ENCODE results near the gene FBN3. TPM values are rescaled to one million over a fixed set of nuclear protein-coding genes. Genes with fewer than 3 reads are reported as not detected.

Gene FBN3
- total RNA-seq, 1 donor from 2014 or later, result 4.2 TPM

DNA sequence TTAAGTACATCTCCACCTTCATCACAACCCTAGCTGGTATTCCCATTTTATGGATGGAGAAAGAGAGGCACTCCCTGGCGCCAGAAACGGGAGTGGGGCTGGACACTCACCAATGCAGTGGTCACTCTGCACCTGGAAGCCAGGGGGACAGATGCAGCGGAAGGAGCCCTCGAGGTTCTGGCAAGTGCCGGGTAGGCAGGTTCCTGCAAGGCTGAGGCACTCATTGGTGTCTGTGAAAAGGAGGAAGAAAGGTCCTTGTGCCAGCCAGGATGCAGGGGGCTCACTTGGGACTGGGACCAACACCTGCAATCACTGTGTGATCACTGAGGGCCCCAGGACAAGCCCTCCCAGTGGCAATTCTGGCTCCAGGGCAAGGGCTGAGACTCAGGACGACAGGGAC, 55.1 kb downstream of the FBN3 start:
- Histone ChIP-seq H3K4me1 (ENCODE audit: control insufficient read depth in 3 of 3, insufficient read depth in 3 of 3, low read length in 3 of 3) (no peaks in the 10 kb centered on the region), H3K4me3 (ENCODE audit: low read length in 3 of 3) (no peak overlapping the region), H3K9ac (ENCODE audit: low read depth in 1 of 3, low read length in 3 of 3) (no peak overlapping the region), H3K9me3 (ENCODE audit: control insufficient read depth in 3 of 3, low read length in 3 of 3) (peaks cover 16 to 26% (median 26%) of the 10 kb centered on the region in 3 donors), H3K27ac (ENCODE audit: low read depth, low read length) (no peak overlapping the region), H3K36me3 (ENCODE audit: control insufficient read depth in 3 of 3, insufficient read depth in 3 of 3, low read length in 3 of 3) (peaks cover 0 to 2% (median 0%) of the 10 kb centered on the region in 3 donors), H3K27me3 (ENCODE audit: control insufficient read depth in 3 of 3, insufficient read depth in 3 of 3, low read length in 3 of 3) (no peaks in the 10 kb centered on the region)

DNA sequence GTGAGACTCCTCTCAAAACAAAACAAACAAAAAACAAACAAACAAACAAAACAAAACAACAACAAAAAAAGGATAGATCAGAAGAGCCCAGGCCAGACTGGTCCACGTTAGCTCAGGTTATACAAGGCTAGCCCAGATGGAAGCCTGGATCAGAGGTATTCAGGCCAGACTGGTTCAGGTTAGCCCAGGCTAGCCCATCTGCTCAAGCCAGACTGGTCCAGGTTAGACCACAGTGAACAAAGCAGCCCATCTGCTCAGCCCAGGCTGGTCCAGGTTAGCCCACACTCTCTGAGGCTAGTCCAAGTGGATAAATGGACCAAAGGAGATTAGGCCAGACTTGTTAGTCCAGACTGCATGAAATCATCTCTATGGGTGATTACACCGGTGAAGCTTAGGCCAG, 55.7 kb downstream of the FBN3 start:
- Histone ChIP-seq H3K9me3 (ENCODE audit: control insufficient read depth in 3 of 3, low read length in 3 of 3) (peaks cover 16 to 26% (median 26%) of the 10 kb centered on the region in 3 donors), H3K4me1 (ENCODE audit: control insufficient read depth in 3 of 3, insufficient read depth in 3 of 3, low read length in 3 of 3) (no peaks in the 10 kb centered on the region), H3K36me3 (ENCODE audit: control insufficient read depth in 3 of 3, insufficient read depth in 3 of 3, low read length in 3 of 3) (peaks cover 0 to 2% (median 0%) of the 10 kb centered on the region in 3 donors), H3K9ac (ENCODE audit: low read depth in 1 of 3, low read length in 3 of 3) (no peak overlapping the region), H3K27me3 (ENCODE audit: control insufficient read depth in 3 of 3, insufficient read depth in 3 of 3, low read length in 3 of 3) (no peaks in the 10 kb centered on the region), H3K4me3 (ENCODE audit: low read length in 3 of 3) (no peak overlapping the region), H3K27ac (ENCODE audit: low read depth, low read length) (no peak overlapping the region)

DNA sequence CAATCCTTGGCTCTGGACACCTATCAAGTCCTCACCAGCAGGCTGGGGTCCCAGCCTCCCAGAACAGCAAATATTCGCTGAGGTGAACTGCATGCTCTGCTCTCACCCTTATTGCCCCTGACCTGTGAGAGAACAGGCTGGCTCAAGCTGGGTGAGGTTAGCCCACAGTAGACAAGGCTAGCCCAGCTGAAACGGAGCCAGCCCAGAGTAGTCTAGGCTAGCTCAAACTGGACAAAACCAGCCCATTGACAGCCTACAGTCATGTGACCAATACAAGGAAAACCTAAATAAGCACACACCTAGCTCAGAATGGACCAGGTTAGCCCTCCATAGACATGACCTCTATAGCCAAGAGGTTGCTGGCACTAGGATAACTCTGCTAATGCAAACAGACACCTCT, 58.4 kb downstream of the FBN3 start:
- peaks cover 8 to 19% (median 18%) of the 10 kb centered on the region in 3 donors for H3K9me3 ChIP-seq (ENCODE audit: control insufficient read depth in 3 of 3, low read length in 3 of 3)
- H3K27ac ChIP-seq (ENCODE audit: low read depth, low read length), result no peak overlapping the region
- no peak overlapping the region for H3K4me3 ChIP-seq (ENCODE audit: low read length in 3 of 3)
- no peak overlapping the region for H3K9ac ChIP-seq (ENCODE audit: low read depth in 1 of 3, low read length in 3 of 3)
- H3K27me3 ChIP-seq (ENCODE audit: control insufficient read depth in 3 of 3, insufficient read depth in 3 of 3, low read length in 3 of 3), result no peaks in the 10 kb centered on the region
- H3K4me1 ChIP-seq (ENCODE audit: control insufficient read depth in 3 of 3, insufficient read depth in 3 of 3, low read length in 3 of 3), result no peaks in the 10 kb centered on the region
- H3K36me3 ChIP-seq (ENCODE audit: control insufficient read depth in 3 of 3, insufficient read depth in 3 of 3, low read length in 3 of 3), result peaks cover 0 to 2% (median 0%) of the 10 kb centered on the region in 3 donors

DNA sequence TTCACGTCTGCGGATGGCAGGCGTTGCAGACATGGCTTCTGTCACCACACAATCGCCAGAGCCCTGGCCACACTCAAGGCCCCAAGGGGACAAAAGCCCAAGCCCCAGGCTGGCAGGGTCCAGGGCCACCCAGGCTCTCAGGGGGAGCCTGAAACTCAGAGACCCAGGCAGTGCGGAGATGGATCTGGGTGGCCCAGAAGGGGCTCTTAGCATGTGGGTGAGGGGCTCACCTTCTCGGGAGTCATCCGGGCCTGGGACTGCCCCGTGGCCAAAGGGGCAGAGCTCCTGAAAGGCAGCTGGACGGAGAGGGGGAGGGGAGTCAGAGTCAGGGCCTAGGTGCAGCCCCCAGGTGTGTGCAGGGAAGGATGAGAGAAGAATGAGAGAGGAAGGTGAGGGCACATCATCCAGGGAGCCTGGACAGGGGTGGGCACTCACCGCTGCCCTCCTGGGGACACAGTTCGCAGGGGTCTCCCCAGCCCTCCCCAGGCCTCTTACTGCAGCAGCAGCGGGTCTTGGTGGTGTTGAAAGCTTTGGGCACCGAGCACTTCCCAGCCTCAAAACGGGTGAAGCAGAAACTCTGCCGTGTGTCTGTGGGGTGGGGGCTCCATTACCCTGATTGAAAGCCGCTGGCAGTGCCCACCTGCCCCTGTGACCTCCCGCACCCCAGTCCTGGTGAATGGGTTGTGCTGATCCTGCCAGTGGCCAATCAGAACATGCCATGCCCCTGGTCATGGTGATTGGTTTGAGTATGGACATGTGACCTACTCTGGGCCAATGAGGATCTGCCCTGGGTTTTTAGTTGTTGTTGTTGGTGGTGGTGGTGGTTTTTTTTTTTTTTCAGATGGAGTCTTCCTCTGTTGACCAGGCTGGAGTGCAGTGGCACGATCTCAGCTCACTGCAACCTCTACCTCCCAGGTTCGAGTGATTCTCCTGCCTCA, 59.5 kb downstream of the FBN3 start:
- Histone ChIP-seq H3K27me3 (ENCODE audit: control insufficient read depth in 3 of 3, insufficient read depth in 3 of 3, low read length in 3 of 3) (no peaks in the 10 kb centered on the region), H3K9me3 (ENCODE audit: control insufficient read depth in 3 of 3, low read length in 3 of 3) (peaks cover 1 to 12% (median 9%) of the 10 kb centered on the region in 3 donors), H3K9ac (ENCODE audit: low read depth in 1 of 3, low read length in 3 of 3) (no peak overlapping the region), H3K27ac (ENCODE audit: low read depth, low read length) (no peak overlapping the region), H3K4me1 (ENCODE audit: control insufficient read depth in 3 of 3, insufficient read depth in 3 of 3, low read length in 3 of 3) (no peaks in the 10 kb centered on the region), H3K4me3 (ENCODE audit: low read length in 3 of 3) (no peak overlapping the region), H3K36me3 (ENCODE audit: control insufficient read depth in 3 of 3, insufficient read depth in 3 of 3, low read length in 3 of 3) (no peaks in the 10 kb centered on the region)

- Histone ChIP-seq H3K36me3 (ENCODE audit: control insufficient read depth in 3 of 3, insufficient read depth in 3 of 3, low read length in 3 of 3) (no peaks in the 10 kb centered on the region), H3K9me3 (ENCODE audit: control insufficient read depth in 3 of 3, low read length in 3 of 3) (peaks cover 0 to 8% (median 2%) of the 10 kb centered on the region in 3 donors), H3K4me3 (ENCODE audit: low read length in 3 of 3) (no peak overlapping the region), H3K27ac (ENCODE audit: low read depth, low read length) (no peak overlapping the region), H3K9ac (ENCODE audit: low read depth in 1 of 3, low read length in 3 of 3) (no peak overlapping the region), H3K4me1 (ENCODE audit: control insufficient read depth in 3 of 3, insufficient read depth in 3 of 3, low read length in 3 of 3) (no peaks in the 10 kb centered on the region), H3K27me3 (ENCODE audit: control insufficient read depth in 3 of 3, insufficient read depth in 3 of 3, low read length in 3 of 3) (no peaks in the 10 kb centered on the region)
These were observed 60.4 kb downstream of the FBN3 start for GRCh38 chr19:8088752-8089663.

DNA sequence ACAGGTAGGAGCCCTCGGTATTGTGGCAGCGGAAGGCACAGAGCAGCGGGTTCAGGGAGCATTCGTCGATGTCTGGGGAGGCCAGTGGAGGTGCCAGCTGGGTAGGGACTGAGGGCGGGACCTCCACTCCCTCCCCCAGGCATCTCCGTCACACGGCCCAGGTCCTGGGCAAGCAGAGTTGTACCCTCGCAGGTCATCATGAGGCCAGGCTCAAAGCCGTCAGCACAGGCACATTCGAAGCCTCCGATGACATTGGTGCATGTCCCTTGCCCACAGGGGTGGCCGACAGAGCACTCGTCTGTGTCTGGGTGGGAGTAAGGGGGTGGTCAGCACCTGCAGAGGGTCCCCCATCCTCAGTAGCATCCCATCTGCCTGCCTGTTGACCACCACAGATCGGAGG, 61.5 kb downstream of the FBN3 start:
- peaks cover 0 to 8% (median 2%) of the 10 kb centered on the region in 3 donors for H3K9me3 ChIP-seq (ENCODE audit: control insufficient read depth in 3 of 3, low read length in 3 of 3)
- no peaks in the 10 kb centered on the region for H3K36me3 ChIP-seq (ENCODE audit: control insufficient read depth in 3 of 3, insufficient read depth in 3 of 3, low read length in 3 of 3)
- H3K4me3 ChIP-seq (ENCODE audit: low read length in 3 of 3), result no peak overlapping the region
- no peaks in the 10 kb centered on the region for H3K27me3 ChIP-seq (ENCODE audit: control insufficient read depth in 3 of 3, insufficient read depth in 3 of 3, low read length in 3 of 3)
- H3K9ac ChIP-seq (ENCODE audit: low read depth in 1 of 3, low read length in 3 of 3), result no peak overlapping the region
- no peak overlapping the region for H3K27ac ChIP-seq (ENCODE audit: low read depth, low read length)
- no peaks in the 10 kb centered on the region for H3K4me1 ChIP-seq (ENCODE audit: control insufficient read depth in 3 of 3, insufficient read depth in 3 of 3, low read length in 3 of 3)

- H3K27ac ChIP-seq (ENCODE audit: low read depth, low read length), result no peak overlapping the region
- peaks cover 0 to 8% (median 2%) of the 10 kb centered on the region in 3 donors for H3K9me3 ChIP-seq (ENCODE audit: control insufficient read depth in 3 of 3, low read length in 3 of 3)
- no peaks in the 10 kb centered on the region for H3K27me3 ChIP-seq (ENCODE audit: control insufficient read depth in 3 of 3, insufficient read depth in 3 of 3, low read length in 3 of 3)
- H3K36me3 ChIP-seq (ENCODE audit: control insufficient read depth in 3 of 3, insufficient read depth in 3 of 3, low read length in 3 of 3), result no peaks in the 10 kb centered on the region
- H3K4me3 ChIP-seq (ENCODE audit: low read length in 3 of 3), result no peak overlapping the region
- no peak overlapping the region for H3K9ac ChIP-seq (ENCODE audit: low read depth in 1 of 3, low read length in 3 of 3)
- no peaks in the 10 kb centered on the region for H3K4me1 ChIP-seq (ENCODE audit: control insufficient read depth in 3 of 3, insufficient read depth in 3 of 3, low read length in 3 of 3)
These were observed 62.5 kb downstream of the FBN3 start for GRCh38 chr19:8086849-8087248.

DNA sequence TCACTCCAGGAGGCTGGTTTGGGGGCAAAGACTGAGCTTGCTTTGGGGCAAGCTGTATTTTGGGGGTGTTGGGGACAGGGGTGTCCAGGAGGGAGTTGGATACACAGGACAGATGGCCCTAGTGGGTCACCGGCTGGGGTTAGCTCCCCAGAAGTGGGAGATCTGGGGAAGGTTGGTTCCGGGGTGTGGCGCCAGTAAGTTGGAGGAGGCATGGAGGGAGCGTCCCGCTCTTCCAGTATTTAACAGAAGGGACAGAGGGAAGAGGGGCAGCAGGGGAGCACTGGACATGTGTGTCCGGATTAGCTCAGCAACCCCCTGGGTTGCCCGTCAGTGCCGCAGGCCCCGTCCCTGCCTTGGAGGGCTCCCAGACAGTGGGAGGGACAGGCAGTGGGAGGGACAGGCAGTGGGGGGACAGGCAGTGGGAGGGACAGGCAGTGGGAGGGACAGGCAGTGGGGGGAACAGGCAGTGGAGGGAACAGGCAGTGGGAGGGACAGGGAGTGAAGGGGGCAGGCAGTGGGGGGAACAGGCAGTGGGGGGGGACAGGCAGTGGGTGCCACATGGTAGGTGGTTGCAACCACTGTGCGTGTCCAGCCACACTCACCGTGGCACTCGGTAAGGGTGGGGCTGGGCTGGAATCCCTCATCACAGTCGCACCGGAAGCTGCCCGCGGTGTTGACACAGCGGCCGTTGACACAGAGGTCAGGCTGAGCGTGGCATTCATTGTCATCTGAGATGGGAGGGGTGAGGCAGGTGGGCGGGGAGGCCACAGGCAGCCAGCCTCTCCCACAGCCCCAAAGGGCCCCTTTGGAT, 63.6 kb downstream of the FBN3 start:
- no peak overlapping the region for H3K27ac ChIP-seq (ENCODE audit: low read depth, low read length)
- H3K27me3 ChIP-seq (ENCODE audit: control insufficient read depth in 3 of 3, insufficient read depth in 3 of 3, low read length in 3 of 3), result no peaks in the 10 kb centered on the region
- no peaks in the 10 kb centered on the region for H3K36me3 ChIP-seq (ENCODE audit: control insufficient read depth in 3 of 3, insufficient read depth in 3 of 3, low read length in 3 of 3)
- no peak overlapping the region for H3K4me3 ChIP-seq (ENCODE audit: low read length in 3 of 3)
- H3K9ac ChIP-seq (ENCODE audit: low read depth in 1 of 3, low read length in 3 of 3), result no peak overlapping the region
- H3K4me1 ChIP-seq (ENCODE audit: control insufficient read depth in 3 of 3, insufficient read depth in 3 of 3, low read length in 3 of 3), result no peaks in the 10 kb centered on the region
- peaks cover 0 to 6% (median 6%) of the 10 kb centered on the region in 3 donors for H3K9me3 ChIP-seq (ENCODE audit: control insufficient read depth in 3 of 3, low read length in 3 of 3)

- H3K9me3 ChIP-seq (ENCODE audit: control insufficient read depth in 3 of 3, low read length in 3 of 3), result peaks cover 0 to 5% (median 2%) of the 10 kb centered on the region in 3 donors
- H3K4me3 ChIP-seq (ENCODE audit: low read length in 3 of 3), result no peak overlapping the region
- no peak overlapping the region for H3K27ac ChIP-seq (ENCODE audit: low read depth, low read length)
- no peaks in the 10 kb centered on the region for H3K27me3 ChIP-seq (ENCODE audit: control insufficient read depth in 3 of 3, insufficient read depth in 3 of 3, low read length in 3 of 3)
- H3K9ac ChIP-seq (ENCODE audit: low read depth in 1 of 3, low read length in 3 of 3), result no peak overlapping the region
- no peaks in the 10 kb centered on the region for H3K36me3 ChIP-seq (ENCODE audit: control insufficient read depth in 3 of 3, insufficient read depth in 3 of 3, low read length in 3 of 3)
- no peaks in the 10 kb centered on the region for H3K4me1 ChIP-seq (ENCODE audit: control insufficient read depth in 3 of 3, insufficient read depth in 3 of 3, low read length in 3 of 3)
These were observed 65.2 kb downstream of the FBN3 start for GRCh38 chr19:8084152-8084551.
